Measurements from ENCODE around the gene LRRC58. TPM values are rescaled to one million over a fixed set of nuclear protein-coding genes. Genes with fewer than 3 reads are reported as not detected.

Gene LRRC58
- total RNA-seq, 1 experiment from 2014 or later = 34.8 TPM

DNA sequence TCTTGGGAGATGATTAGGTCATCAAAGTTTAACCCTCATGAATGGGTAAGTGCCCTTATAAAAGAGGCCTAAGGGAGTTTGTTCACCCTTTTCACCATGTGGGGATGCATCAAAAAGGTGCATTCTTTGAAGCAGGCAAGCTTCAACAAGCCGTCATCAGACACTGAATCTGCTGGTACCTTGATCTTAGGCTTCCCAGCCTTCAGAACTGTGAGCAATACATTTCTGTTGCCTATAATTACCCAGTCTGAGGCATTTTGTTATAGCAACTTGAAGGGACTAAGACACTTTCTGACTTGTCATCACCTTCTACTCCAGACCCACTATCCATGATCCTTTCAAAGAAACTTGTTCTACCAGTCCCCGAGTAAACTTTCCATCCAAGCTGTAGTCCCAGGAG is 44.6 kb upstream of the LRRC58 start:
- RAD21 ChIA-PET (ENCODE audit: low non-redundant PET in 1 of 2, low total read pairs in 2 of 2, uncharacterized antibody in 2 of 2, unreplicated experiment in 2 of 2) = no interaction called here
- Histone ChIP-seq H3K27ac (ENCODE audit: low read depth, low read length) (no peak overlapping the region), H2AFZ (ENCODE audit: low read depth, low read length, poor library complexity, severe bottlenecking) (no peak overlapping the region), H3K27me3 (ENCODE audit: insufficient read depth, low read length) (no peaks in the 10 kb centered on the region), H3K9me3 (ENCODE audit: control insufficient read depth in 1 of 2, insufficient read depth in 1 of 2, low read depth in 1 of 2, low read length in 2 of 2) (no peaks in the 10 kb centered on the region), H3K79me2 (ENCODE audit: insufficient read depth, low read length) (no peaks in the 10 kb centered on the region), H3K9me2 (ENCODE audit: insufficient read depth) (no peaks in the 10 kb centered on the region), H3K9ac (ENCODE audit: low read length) (no peak overlapping the region), H3K4me1 (ENCODE audit: control insufficient read depth in 1 of 2, insufficient read depth in 2 of 2, low read length in 2 of 2) (no peaks in the 10 kb centered on the region), H4K20me1 (ENCODE audit: insufficient read depth) (no peaks in the 10 kb centered on the region), H3K36me3 (ENCODE audit: control insufficient read depth in 1 of 2, insufficient read depth in 2 of 2, low read length in 2 of 2) (no peaks in the 10 kb centered on the region), H3K4me2 (ENCODE audit: low read length) (no peak overlapping the region), H3K4me3 (replicated peaks in 1 of 2; ENCODE audit: low read depth in 1 of 2, low read length in 2 of 2) (no peak overlapping the region)
- TF ChIP-seq, protein P1, sequence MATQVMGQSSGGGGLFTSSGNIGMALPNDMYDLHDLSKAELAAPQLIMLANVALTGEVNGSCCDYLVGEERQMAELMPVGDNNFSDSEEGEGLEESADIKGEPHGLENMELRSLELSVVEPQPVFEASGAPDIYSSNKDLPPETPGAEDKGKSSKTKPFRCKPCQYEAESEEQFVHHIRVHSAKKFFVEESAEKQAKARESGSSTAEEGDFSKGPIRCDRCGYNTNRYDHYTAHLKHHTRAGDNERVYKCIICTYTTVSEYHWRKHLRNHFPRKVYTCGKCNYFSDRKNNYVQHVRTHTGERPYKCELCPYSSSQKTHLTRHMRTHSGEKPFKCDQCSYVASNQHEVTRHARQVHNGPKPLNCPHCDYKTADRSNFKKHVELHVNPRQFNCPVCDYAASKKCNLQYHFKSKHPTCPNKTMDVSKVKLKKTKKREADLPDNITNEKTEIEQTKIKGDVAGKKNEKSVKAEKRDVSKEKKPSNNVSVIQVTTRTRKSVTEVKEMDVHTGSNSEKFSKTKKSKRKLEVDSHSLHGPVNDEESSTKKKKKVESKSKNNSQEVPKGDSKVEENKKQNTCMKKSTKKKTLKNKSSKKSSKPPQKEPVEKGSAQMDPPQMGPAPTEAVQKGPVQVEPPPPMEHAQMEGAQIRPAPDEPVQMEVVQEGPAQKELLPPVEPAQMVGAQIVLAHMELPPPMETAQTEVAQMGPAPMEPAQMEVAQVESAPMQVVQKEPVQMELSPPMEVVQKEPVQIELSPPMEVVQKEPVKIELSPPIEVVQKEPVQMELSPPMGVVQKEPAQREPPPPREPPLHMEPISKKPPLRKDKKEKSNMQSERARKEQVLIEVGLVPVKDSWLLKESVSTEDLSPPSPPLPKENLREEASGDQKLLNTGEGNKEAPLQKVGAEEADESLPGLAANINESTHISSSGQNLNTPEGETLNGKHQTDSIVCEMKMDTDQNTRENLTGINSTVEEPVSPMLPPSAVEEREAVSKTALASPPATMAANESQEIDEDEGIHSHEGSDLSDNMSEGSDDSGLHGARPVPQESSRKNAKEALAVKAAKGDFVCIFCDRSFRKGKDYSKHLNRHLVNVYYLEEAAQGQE (IDR thresholded peaks at IDR 0.05; ENCODE audit: low read depth) = no peak
- TF ChIP-seq ZNF274 (IDR thresholded peaks at IDR 0.05; ENCODE audit: low read depth, low read length) = no peak
- no peak for TF ChIP-seq MAX (IDR thresholded peaks at IDR 0.05)
- no peak for TF ChIP-seq EGR1 (IDR thresholded peaks at IDR 0.05; ENCODE audit: low read depth)
- TF ChIP-seq ZFX (IDR thresholded peaks at IDR 0.05) = no peak
- no peak for TF ChIP-seq SIN3A (IDR thresholded peaks at IDR 0.05; ENCODE audit: low read depth)
- TF ChIP-seq CTCF (IDR thresholded peaks at IDR 0.05 in 2 of 3, conservative IDR thresholded peaks at IDR 0.05 in 1 of 3; ENCODE audit: borderline replicate concordance in 1 of 3, insufficient read depth in 1 of 3, low read depth in 2 of 3, low read length in 2 of 3) = no peak
- TF ChIP-seq RAD21 (IDR thresholded peaks at IDR 0.05; ENCODE audit: low read depth) = no peak
- TF ChIP-seq FOSL1 (IDR thresholded peaks at IDR 0.05; ENCODE audit: low read depth) = no peak
- no peak for TF ChIP-seq CEBPB (IDR thresholded peaks at IDR 0.05; ENCODE audit: low read depth)
- DNase-seq (ENCODE audit: low read depth, low spot score) (no peak), ATAC-seq (no peak)
- CTCF ChIA-PET = no interaction called here
- intact Hi-C loops (cut with micrococcal nuclease) = no loop called here
- POLR2A ChIA-PET = no interaction called here
- BruUV-seq (replicated peaks) = no TSS peak

All from HCT116 (cell line).